OCI-LY1 (cell line): ENCODE measurements around the gene PRKCE.

ENCODE experiments used
- EZH2 ChIP-seq: fragments of 200-600 bp; sonication (generic), shearing (Covaris generic); IDR thresholded peaks from 2 replicates; pipeline ENCODE4 v1.8.0; 2017; ENCODE audit warnings: borderline replicate concordance, mixed run types, mild to moderate bottlenecking, antibody characterized with exemption, low read length, moderate library complexity, mixed read lengths
- TF ChIP-seq, protein P1 (sequence below): fragments of 200-600 bp; sonication (generic), shearing (Covaris generic); IDR thresholded peaks from 2 replicates; pipeline ENCODE4 v1.5.1; 2017; ENCODE audit warnings: mild to moderate bottlenecking, antibody characterized with exemption, low read length, moderate library complexity, mixed read lengths

GRCh38 chr2:46229134-46230063, 577.9 kb downstream of the PRKCE start:
- TF ChIP-seq, protein P1, sequence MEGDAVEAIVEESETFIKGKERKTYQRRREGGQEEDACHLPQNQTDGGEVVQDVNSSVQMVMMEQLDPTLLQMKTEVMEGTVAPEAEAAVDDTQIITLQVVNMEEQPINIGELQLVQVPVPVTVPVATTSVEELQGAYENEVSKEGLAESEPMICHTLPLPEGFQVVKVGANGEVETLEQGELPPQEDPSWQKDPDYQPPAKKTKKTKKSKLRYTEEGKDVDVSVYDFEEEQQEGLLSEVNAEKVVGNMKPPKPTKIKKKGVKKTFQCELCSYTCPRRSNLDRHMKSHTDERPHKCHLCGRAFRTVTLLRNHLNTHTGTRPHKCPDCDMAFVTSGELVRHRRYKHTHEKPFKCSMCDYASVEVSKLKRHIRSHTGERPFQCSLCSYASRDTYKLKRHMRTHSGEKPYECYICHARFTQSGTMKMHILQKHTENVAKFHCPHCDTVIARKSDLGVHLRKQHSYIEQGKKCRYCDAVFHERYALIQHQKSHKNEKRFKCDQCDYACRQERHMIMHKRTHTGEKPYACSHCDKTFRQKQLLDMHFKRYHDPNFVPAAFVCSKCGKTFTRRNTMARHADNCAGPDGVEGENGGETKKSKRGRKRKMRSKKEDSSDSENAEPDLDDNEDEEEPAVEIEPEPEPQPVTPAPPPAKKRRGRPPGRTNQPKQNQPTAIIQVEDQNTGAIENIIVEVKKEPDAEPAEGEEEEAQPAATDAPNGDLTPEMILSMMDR = no peak
- TF ChIP-seq EZH2 = no peak
